OCI-LY7 (cell line): ENCODE measurements around the gene NCOA7. TPM values are rescaled to one million over a fixed set of nuclear protein-coding genes. Genes with fewer than 3 reads are reported as not detected.

Experiments used
- BruUV-seq: library from RNA; stranded (reverse); fragments of 400-500 nt; replicated peaks from 2 replicates; lab custom pipeline; 2021; lab: Mats Ljungman, UMichigan
- CTCF ChIA-PET: fragments of 300-600 bp; sonication (Branson Sonifier 250); formaldehyde crosslinking; loops from one replicate; lab custom pipeline; 2022; ENCODE audit warnings: antibody characterized with exemption; ENCODE audit not compliant: unreplicated experiment; lab: Charles Lee
- POLR2A ChIA-PET: fragments of 300-600 bp; sonication (Branson Sonifier 250); formaldehyde crosslinking; loops from one replicate; lab custom pipeline; 2022; ENCODE audit warnings: antibody characterized with exemption; lab: Charles Lee
- DNase-seq: peaks from one replicate; pipeline ENCODE4 v3.0.0-alpha.2; 2015; ENCODE audit warnings: low spot score
- H2AFZ ChIP-seq: fragments of 200-600 bp; sonication (generic), shearing (Covaris generic); 2 replicates; pipeline ENCODE4 v1.6.1; 2014; ENCODE audit warnings: mild to moderate bottlenecking, antibody characterized with exemption, low read length, moderate library complexity
- H3K27ac ChIP-seq: fragments of 200-600 bp; sonication (generic); 2 replicates; pipeline ENCODE4 v1.5.1; 2014; ENCODE audit warnings: mixed run types, low read depth, mild to moderate bottlenecking, moderate library complexity, low read length, inconsistent platforms; ENCODE audit not compliant: poor library complexity, severe bottlenecking
- H3K36me3 ChIP-seq: fragments of 200-600 bp; sonication (generic); 2 replicates; pipeline ENCODE4 v1.6.1; 2014; ENCODE audit warnings: mild to moderate bottlenecking, antibody characterized with exemption, low read length, moderate library complexity, mixed read lengths; ENCODE audit not compliant: insufficient read depth
- H3K4me1 ChIP-seq: fragments of 200-600 bp; sonication (generic); 2 replicates; pipeline ENCODE4 v1.5.1; 2014; ENCODE audit warnings: mild to moderate bottlenecking, low read length; ENCODE audit not compliant: insufficient read depth, poor library complexity, severe bottlenecking
- H3K4me2 ChIP-seq: fragments of 200-600 bp; sonication (generic); 2 replicates; pipeline ENCODE4 v1.6.1; 2014; ENCODE audit warnings: mild to moderate bottlenecking, low read length
- H3K4me3 ChIP-seq: fragments of 200-600 bp; sonication (generic); 2 replicates; pipeline ENCODE4 v1.5.1; 2014; ENCODE audit warnings: mild to moderate bottlenecking, low read depth, low read length; ENCODE audit not compliant: poor library complexity, severe bottlenecking
- H3K79me2 ChIP-seq: fragments of 200-600 bp; sonication (generic); 2 replicates; pipeline ENCODE4 v1.6.1; 2016; ENCODE audit warnings: low read depth, mild to moderate bottlenecking, low read length, moderate library complexity, mixed read lengths; ENCODE audit not compliant: insufficient read depth
- H3K9me2 ChIP-seq: fragments of 200-600 bp; sonication (generic); 2 replicates; pipeline ENCODE4 v1.6.1; 2016; ENCODE audit warnings: mild to moderate bottlenecking, low read length, mixed read lengths; ENCODE audit not compliant: insufficient read depth
- H3K9me3 ChIP-seq: fragments of 200-600 bp; sonication (generic); 2 replicates; pipeline ENCODE4 v1.6.1; 2014; ENCODE audit warnings: mild to moderate bottlenecking, mixed run types, low read length, mixed read lengths
- H4K20me1 ChIP-seq: fragments of 200-600 bp; sonication (generic); 2 replicates; pipeline ENCODE4 v1.6.1; 2014; ENCODE audit warnings: mild to moderate bottlenecking, antibody characterized with exemption, low read length, moderate library complexity, mixed read lengths; ENCODE audit not compliant: insufficient read depth
- EZH2phosphoT487 ChIP-seq: fragments of 200-600 bp; sonication (generic); IDR thresholded peaks from 2 replicates; pipeline ENCODE4 v1.6.1; 2018; ENCODE audit warnings: low read depth, borderline replicate concordance, mild to moderate bottlenecking, mixed run types, antibody characterized with exemption, low read length, moderate library complexity, mixed read lengths
- intact Hi-C: fragments of 100-400 bp; cut with micrococcal nuclease; formaldehyde crosslinking; loops from one replicate; pipeline ENCODE4 v1.10.0; 2022; ENCODE audit not compliant: unreplicated experiment
- total RNA-seq, 2 experiments: library from RNA; depleted of rRNA in 1 of 2; stranded (reverse); fragments of >200 nt in 1 of 2; shearing (Covaris generic) in 1 of 2; gene quantifications; 2 replicates each; pipeline ENCODE4 v1.2.3, GENCODE V29; 2014 to 2022
- TF ChIP-seq, protein P1 (sequence below): fragments of 200-600 bp; sonication (generic); conservative IDR thresholded peaks from 2 replicates; pipeline ENCODE4 v1.5.1; 2014; ENCODE audit warnings: mild to moderate bottlenecking, antibody characterized with exemption, low read length, moderate library complexity, mixed read lengths

NCOA7 gene
- total RNA-seq, 2 experiments from 2014 or later, result 14.8 to 52.2 TPM

DNA sequence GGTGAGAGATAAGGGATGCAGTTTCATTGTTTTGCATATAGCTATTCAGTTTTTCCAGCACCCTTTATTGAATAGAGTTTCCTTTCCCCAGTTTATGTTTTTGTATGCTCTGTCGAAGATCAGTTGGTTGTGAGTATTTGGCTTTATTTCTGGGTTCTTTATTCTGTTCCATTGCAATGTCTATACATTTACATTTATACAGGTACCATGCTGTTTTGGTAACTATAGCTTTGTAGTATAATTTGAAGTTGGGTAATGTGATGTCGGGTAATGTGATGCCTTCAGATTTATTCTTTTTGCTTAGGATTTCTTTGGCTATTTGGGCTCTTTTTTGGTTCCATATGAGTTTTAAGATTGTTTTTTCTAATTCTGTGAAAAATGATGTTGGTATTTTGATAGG lies 61.8 kb downstream of the NCOA7 start:
- Histone ChIP-seq H3K9me2 (no peaks in the 10 kb centered on the region), H3K9me3 (peaks cover 13% of the 10 kb centered on the region; the same call in 1 of the 2 replicates), H3K4me3 (no peak overlapping the region), H2AFZ (no peak overlapping the region), H3K36me3 (peaks cover 24% of the 10 kb centered on the region), H3K4me2 (no peak overlapping the region), H3K27ac (no peak overlapping the region), H4K20me1 (no peaks in the 10 kb centered on the region), H3K79me2 (peaks cover 27% of the 10 kb centered on the region; the same call in 1 of the 2 replicates), H3K4me1 (no peaks in the 10 kb centered on the region)
- CTCF ChIA-PET, result no interaction called here
- POLR2A ChIA-PET, result interaction anchor here (0.6 kb wide), 1 partner anchor 57 kb away, joined by 4 read pairs; no protein-coding TSS in a partner anchor
- no TSS peak for BruUV-seq
- intact Hi-C loops, result no loop called here
- no peak for TF ChIP-seq EZH2phosphoT487
- TF ChIP-seq, protein P1, sequence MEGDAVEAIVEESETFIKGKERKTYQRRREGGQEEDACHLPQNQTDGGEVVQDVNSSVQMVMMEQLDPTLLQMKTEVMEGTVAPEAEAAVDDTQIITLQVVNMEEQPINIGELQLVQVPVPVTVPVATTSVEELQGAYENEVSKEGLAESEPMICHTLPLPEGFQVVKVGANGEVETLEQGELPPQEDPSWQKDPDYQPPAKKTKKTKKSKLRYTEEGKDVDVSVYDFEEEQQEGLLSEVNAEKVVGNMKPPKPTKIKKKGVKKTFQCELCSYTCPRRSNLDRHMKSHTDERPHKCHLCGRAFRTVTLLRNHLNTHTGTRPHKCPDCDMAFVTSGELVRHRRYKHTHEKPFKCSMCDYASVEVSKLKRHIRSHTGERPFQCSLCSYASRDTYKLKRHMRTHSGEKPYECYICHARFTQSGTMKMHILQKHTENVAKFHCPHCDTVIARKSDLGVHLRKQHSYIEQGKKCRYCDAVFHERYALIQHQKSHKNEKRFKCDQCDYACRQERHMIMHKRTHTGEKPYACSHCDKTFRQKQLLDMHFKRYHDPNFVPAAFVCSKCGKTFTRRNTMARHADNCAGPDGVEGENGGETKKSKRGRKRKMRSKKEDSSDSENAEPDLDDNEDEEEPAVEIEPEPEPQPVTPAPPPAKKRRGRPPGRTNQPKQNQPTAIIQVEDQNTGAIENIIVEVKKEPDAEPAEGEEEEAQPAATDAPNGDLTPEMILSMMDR, result no peak
- DNase-seq, result no peak

DNA sequence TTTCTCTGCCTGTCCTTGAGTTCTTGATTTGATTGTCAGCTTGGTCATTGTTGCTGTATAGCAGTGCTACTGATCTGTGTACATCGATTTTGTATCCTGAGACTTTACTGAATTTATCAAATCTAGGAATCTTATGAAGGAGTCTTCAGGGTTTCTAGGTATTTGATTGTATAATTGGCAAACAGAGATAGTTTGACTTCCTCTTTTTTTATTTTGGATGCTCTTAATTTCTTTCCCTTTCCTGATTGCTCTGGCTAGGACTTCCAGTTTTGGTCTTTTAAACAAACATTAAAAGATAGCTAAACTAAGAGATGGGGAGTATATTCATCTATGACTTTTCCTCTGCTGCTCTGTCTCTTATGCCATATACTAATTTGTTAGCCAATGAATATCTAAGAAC lies 62.4 kb downstream of the NCOA7 start:
- POLR2A ChIA-PET, result no interaction called here
- CTCF ChIA-PET, result no interaction called here

DNA sequence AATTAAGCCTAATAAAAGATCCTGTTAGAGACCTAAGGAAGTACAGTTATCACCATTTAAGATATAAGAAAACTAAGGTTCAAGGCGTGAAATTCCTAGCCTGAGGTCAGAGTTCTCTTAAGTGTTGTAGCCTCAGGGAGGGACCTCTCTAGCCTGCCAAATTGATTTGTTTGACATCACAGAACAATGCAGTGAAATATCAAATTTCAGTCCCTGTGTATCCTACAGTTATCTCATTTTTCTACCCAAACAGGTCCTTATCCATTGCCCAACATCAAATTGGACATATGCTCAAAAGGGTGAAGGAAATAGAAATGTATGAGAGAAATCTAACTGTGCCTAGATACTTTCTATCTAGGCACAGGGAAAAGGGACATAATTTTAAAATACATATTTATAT lies 63.0 kb downstream of the NCOA7 start:
- TF ChIP-seq, protein P1, result no peak
- TF ChIP-seq EZH2phosphoT487, result no peak
- no TSS peak for BruUV-seq
- Histone ChIP-seq H3K27ac (no peak overlapping the region), H3K4me1 (no peaks in the 10 kb centered on the region), H3K4me3 (no peak overlapping the region), H3K4me2 (no peak overlapping the region), H3K36me3 (peaks cover 33% of the 10 kb centered on the region), H2AFZ (no peak overlapping the region), H4K20me1 (no peaks in the 10 kb centered on the region), H3K9me3 (peaks cover 13% of the 10 kb centered on the region; the same call in 1 of the 2 replicates), H3K9me2 (no peaks in the 10 kb centered on the region), H3K79me2 (peaks cover 27% of the 10 kb centered on the region; the same call in 1 of the 2 replicates)
- no peak for DNase-seq
- intact Hi-C loops, result no loop called here
- POLR2A ChIA-PET, result no interaction called here
- CTCF ChIA-PET, result no interaction called here

More for the DNA sequence above, 62.4 kb downstream of the NCOA7 start:
- no peak for DNase-seq
- peaks cover 13% of the 10 kb centered on the region; the same call in 1 of the 2 replicates for H3K9me3 ChIP-seq
- intact Hi-C loops, result no loop called here
- peaks cover 27% of the 10 kb centered on the region; the same call in 1 of the 2 replicates for H3K79me2 ChIP-seq
- no peak overlapping the region for H3K4me2 ChIP-seq
- peaks cover 29% of the 10 kb centered on the region for H3K36me3 ChIP-seq
- no peaks in the 10 kb centered on the region for H3K9me2 ChIP-seq
- no peak overlapping the region for H3K27ac ChIP-seq
- H4K20me1 ChIP-seq, result no peaks in the 10 kb centered on the region
- BruUV-seq, result no TSS peak
- no peaks in the 10 kb centered on the region for H3K4me1 ChIP-seq
- H2AFZ ChIP-seq, result no peak overlapping the region
- no peak overlapping the region for H3K4me3 ChIP-seq
- TF ChIP-seq, protein P1, result no peak
- TF ChIP-seq EZH2phosphoT487, result no peak
